ENCODE results near the gene VTI1A.
"Not testable (repeated sequence)": the region's sequence is repeated elsewhere in the genome, so short reads cannot be mapped to it uniquely, and the experiment has no call there.

The VTI1A gene

GRCh38 chr10:112507988-112508387 is 61.0 kb downstream of the VTI1A start:
- no peak for DNase-seq

- no peak for DNase-seq
These were observed 62.7 kb downstream of the VTI1A start for GRCh38 chr10:112509558-112510291.

- peak; percentile 23 for DNase-seq
These were observed 63.4 kb downstream of the VTI1A start for GRCh38 chr10:112510384-112510783.

GRCh38 chr10:112512294-112512693 is 65.3 kb downstream of the VTI1A start:
- DNase-seq = no peak

GRCh38 chr10:112515126-112515525 is 68.1 kb downstream of the VTI1A start:
- no peak for DNase-seq

- no peak for DNase-seq
These were observed 68.8 kb downstream of the VTI1A start for GRCh38 chr10:112515852-112516251.

GRCh38 chr10:112517451-112517862 is 70.4 kb downstream of the VTI1A start:
- DNase-seq = no peak

- peak; percentile 19 for DNase-seq
These were observed 72.2 kb downstream of the VTI1A start for GRCh38 chr10:112519133-112519761.

GRCh38 chr10:112520914-112521313 is 73.9 kb downstream of the VTI1A start:
- DNase-seq = no peak

GRCh38 chr10:112524641-112525040 is 77.6 kb downstream of the VTI1A start:
- no peak for DNase-seq

- DNase-seq = no peak
These were observed 78.2 kb downstream of the VTI1A start for GRCh38 chr10:112525200-112525599.

- DNase-seq = no peak
These were observed 79.1 kb downstream of the VTI1A start for GRCh38 chr10:112526139-112526538.

- no peak for DNase-seq
These were observed 79.9 kb downstream of the VTI1A start for GRCh38 chr10:112526906-112527305.

- no peak for DNase-seq
These were observed 81.2 kb downstream of the VTI1A start for GRCh38 chr10:112528235-112528634.

GRCh38 chr10:112531421-112531820 is 84.4 kb downstream of the VTI1A start:
- no peak for DNase-seq

GRCh38 chr10:112532189-112532588 is 85.2 kb downstream of the VTI1A start:
- DNase-seq = peak; percentile 6

GRCh38 chr10:112532956-112533355 is 85.9 kb downstream of the VTI1A start:
- DNase-seq = no peak

GRCh38 chr10:112533916-112534315 is 86.9 kb downstream of the VTI1A start:
- no peak for DNase-seq

- no peak for DNase-seq
These were observed 88.5 kb downstream of the VTI1A start for GRCh38 chr10:112535531-112535951.

- no peak for DNase-seq
These were observed 89.6 kb downstream of the VTI1A start for GRCh38 chr10:112536663-112537062.

GRCh38 chr10:112538168-112538567 is 91.2 kb downstream of the VTI1A start:
- DNase-seq = no peak

- no peak for DNase-seq
These were observed 92.3 kb downstream of the VTI1A start for GRCh38 chr10:112539340-112539739.

GRCh38 chr10:112542823-112543222 is 95.8 kb downstream of the VTI1A start:
- DNase-seq = not testable (repeated sequence)

GRCh38 chr10:112546474-112546873 is 99.5 kb downstream of the VTI1A start:
- DNase-seq = no peak
